Measurements from ENCODE around the gene DYNC2I2.

DNA sequence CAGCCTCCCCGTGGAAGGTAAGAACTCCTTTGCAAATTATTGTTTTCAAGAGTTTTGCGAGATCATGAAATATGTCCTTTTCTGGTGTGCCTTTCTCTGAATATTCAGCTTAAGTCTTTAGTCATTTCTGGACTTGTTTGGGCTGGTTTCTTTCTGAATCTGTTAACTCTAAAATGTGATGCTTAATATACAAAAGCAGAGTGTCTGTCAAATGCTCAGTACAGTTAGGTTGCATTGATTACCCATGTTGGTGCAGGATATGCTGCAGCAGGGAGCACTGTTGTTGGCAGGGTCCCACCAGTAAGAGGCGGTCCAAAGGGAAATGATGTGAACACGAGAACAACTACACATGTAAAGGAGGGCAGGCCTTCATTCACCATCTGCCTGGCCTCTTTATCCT lies 56.5 kb downstream of the DYNC2I2 start:
- TF ChIP-seq, protein P1, sequence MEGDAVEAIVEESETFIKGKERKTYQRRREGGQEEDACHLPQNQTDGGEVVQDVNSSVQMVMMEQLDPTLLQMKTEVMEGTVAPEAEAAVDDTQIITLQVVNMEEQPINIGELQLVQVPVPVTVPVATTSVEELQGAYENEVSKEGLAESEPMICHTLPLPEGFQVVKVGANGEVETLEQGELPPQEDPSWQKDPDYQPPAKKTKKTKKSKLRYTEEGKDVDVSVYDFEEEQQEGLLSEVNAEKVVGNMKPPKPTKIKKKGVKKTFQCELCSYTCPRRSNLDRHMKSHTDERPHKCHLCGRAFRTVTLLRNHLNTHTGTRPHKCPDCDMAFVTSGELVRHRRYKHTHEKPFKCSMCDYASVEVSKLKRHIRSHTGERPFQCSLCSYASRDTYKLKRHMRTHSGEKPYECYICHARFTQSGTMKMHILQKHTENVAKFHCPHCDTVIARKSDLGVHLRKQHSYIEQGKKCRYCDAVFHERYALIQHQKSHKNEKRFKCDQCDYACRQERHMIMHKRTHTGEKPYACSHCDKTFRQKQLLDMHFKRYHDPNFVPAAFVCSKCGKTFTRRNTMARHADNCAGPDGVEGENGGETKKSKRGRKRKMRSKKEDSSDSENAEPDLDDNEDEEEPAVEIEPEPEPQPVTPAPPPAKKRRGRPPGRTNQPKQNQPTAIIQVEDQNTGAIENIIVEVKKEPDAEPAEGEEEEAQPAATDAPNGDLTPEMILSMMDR (conservative IDR thresholded peaks at IDR 0.05; ENCODE audit: low read length), result no peak
- TF ChIP-seq EZH2phosphoT487 (IDR thresholded peaks at IDR 0.05; ENCODE audit: borderline replicate concordance), result no peak
